Small intestine (tissue), 7 donors: ENCODE data around the gene MRFAP1L1. TPM values are rescaled to one million over a fixed set of nuclear protein-coding genes. Genes with fewer than 3 reads are reported as not detected.

Source experiments
- DNase-seq, 2 donors: peaks; one replicate each; pipeline versions ENCODE4 v3.0.0 to v3.0.0-alpha.2; 2013
- FAIRE-seq: peaks from 2 replicates; lab custom pipeline; 2012; peaks lifted over from hg19 to GRCh38; lab: Jason Lieb, UNC
- H3K27ac ChIP-seq, 3 donors: one replicate each; pipeline ENCODE4 v1.5.1; 2013; ENCODE audit warnings: low read length in 2 of 3, mild to moderate bottlenecking in 2 of 3, control low read depth in 1 of 3, inconsistent platforms in 1 of 3, low read depth in 1 of 3, moderate library complexity in 1 of 3
- H3K27me3 ChIP-seq, 3 donors: one replicate each; pipeline ENCODE4 v1.6.1; 2013; ENCODE audit warnings: low read length in 3 of 3, inconsistent platforms in 1 of 3; ENCODE audit not compliant: control insufficient read depth in 3 of 3, insufficient read depth in 3 of 3
- H3K36me3 ChIP-seq, 3 donors: one replicate each; pipeline ENCODE4 v1.6.1; 2013; ENCODE audit warnings: low read length in 3 of 3, inconsistent platforms in 1 of 3, low read depth in 1 of 3, mild to moderate bottlenecking in 1 of 3, moderate library complexity in 1 of 3; ENCODE audit not compliant: control insufficient read depth in 3 of 3, insufficient read depth in 2 of 3
- H3K4me1 ChIP-seq, 3 donors: one replicate each; pipeline ENCODE4 v1.6.1; 2013; ENCODE audit warnings: low read length in 2 of 3, inconsistent platforms in 1 of 3, low read depth in 1 of 3, mild to moderate bottlenecking in 1 of 3, moderate library complexity in 1 of 3; ENCODE audit not compliant: control insufficient read depth in 3 of 3, insufficient read depth in 2 of 3
- H3K4me3 ChIP-seq, 3 donors: one replicate each; pipeline ENCODE4 v1.5.1; 2013; ENCODE audit warnings: low read length in 3 of 3, control low read depth in 1 of 3, inconsistent platforms in 1 of 3, low read depth in 1 of 3, mild to moderate bottlenecking in 1 of 3, moderate library complexity in 1 of 3
- H3K9me3 ChIP-seq, 2 donors: one replicate each; pipeline ENCODE4 v1.6.1; 2013; ENCODE audit warnings: low read depth in 1 of 2, low read length in 1 of 2; ENCODE audit not compliant: control insufficient read depth in 2 of 2, insufficient read depth in 1 of 2
- WGBS, 3 donors: extraction: QIAGEN DNeasy Blood & Tissue Kit; methylation state at CpG; one replicate each; pipeline ENCODE4 v1.1.7; 2013; 5-methylcytosine and 5-hydroxymethylcytosine counted together
- polyA plus RNA-seq, 4 donors: library from polyadenylated mRNA; stranded (reverse) in 3 of 4; unstranded in 1 of 4; fragments of 200-250 nt in 3 of 4; fragments of 120-200 nt in 1 of 4; gene quantifications; one replicate each; pipeline versions ENCODE4 v1.2.1 to v1.2.3, GENCODE V29; 2013
- donor health status: healthy with polysubstance abuse.
- donor health status: control.
- donor health status: control.
- donor health status: Bipolar disorder and iron deficiency.
- donor health status: healthy.

MRFAP1L1 gene
- polyA plus RNA-seq, 4 donors: 36.0 to 58.5 (median 45.2) TPM

- Histone ChIP-seq H3K36me3 (no peaks in the 10 kb centered on the region), H3K27ac (peak overlapping the region; percentile 71 to 93 (median 73)), H3K4me1 (peaks cover 6 to 45% (median 7%) of the 10 kb centered on the region in 3 donors), H3K4me3 (no peak overlapping the region), H3K27me3 (no peaks in the 10 kb centered on the region), H3K9me3 (no peaks in the 10 kb centered on the region)
- WGBS, 3 donors: 7 to 61% (median 54%) methylated on average over 14 to 20 of the region's 20 CpGs
- FAIRE-seq (no peak), DNase-seq (peak; percentile 21 to 47)
These were observed 37.1 kb upstream of the MRFAP1L1 start for GRCh38 chr4:6746721-6747293.

DNA sequence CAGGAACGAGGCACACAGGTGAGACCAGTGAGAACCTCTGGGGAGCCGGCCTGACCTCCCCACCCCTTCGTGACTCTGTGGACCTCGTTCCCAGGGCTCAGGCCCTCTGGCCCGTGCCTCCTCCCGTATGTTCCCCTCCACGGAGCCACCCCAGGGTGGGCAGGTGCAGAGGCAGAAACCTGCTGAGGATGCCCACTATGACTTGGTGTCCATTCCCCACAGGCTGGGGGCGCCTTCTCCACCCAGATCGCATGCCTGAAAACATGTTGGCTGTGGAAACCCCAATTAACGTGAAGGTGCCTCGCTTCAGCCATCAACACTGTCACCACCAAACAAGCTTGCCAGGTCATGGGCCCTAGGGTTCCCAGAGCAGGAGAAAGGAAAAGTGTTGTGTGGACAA is 33.3 kb upstream of the MRFAP1L1 start:
- no peaks in the 10 kb centered on the region for H3K9me3 ChIP-seq
- no peak overlapping the region for H3K4me3 ChIP-seq
- no peak overlapping the region for H3K27ac ChIP-seq
- no peaks in the 10 kb centered on the region for H3K27me3 ChIP-seq
- H3K36me3 ChIP-seq: no peaks in the 10 kb centered on the region
- WGBS, 3 donors: 73 to 79% (median 76%) methylated on average over 11 of the region's 11 CpGs
- DNase-seq (no peak), FAIRE-seq (no peak)
- peaks cover 2 to 14% (median 2%) of the 10 kb centered on the region in 3 donors for H3K4me1 ChIP-seq

GRCh38 chr4:6742507-6742906 is 32.8 kb upstream of the MRFAP1L1 start:
- peaks cover 2 to 10% (median 2%) of the 10 kb centered on the region in 3 donors for H3K4me1 ChIP-seq
- H3K27me3 ChIP-seq: no peaks in the 10 kb centered on the region
- DNase-seq: no peak
- H3K4me3 ChIP-seq: no peak overlapping the region
- 72 to 81% (median 74%) methylated on average over 2 of the region's 2 CpGs for WGBS, 3 donors
- no peaks in the 10 kb centered on the region for H3K9me3 ChIP-seq
- no peak overlapping the region for H3K27ac ChIP-seq
- no peak for FAIRE-seq
- no peaks in the 10 kb centered on the region for H3K36me3 ChIP-seq

GRCh38 chr4:6740347-6740746 is 30.7 kb upstream of the MRFAP1L1 start:
- DNase-seq (no peak), FAIRE-seq (no peak)
- Histone ChIP-seq H3K27me3 (no peaks in the 10 kb centered on the region), H3K36me3 (no peaks in the 10 kb centered on the region), H3K9me3 (no peaks in the 10 kb centered on the region), H3K27ac (no peak overlapping the region), H3K4me3 (no peak overlapping the region), H3K4me1 (no peaks in the 10 kb centered on the region)
- 90 to 95% (median 93%) methylated on average over 8 of the region's 8 CpGs for WGBS, 3 donors

DNA sequence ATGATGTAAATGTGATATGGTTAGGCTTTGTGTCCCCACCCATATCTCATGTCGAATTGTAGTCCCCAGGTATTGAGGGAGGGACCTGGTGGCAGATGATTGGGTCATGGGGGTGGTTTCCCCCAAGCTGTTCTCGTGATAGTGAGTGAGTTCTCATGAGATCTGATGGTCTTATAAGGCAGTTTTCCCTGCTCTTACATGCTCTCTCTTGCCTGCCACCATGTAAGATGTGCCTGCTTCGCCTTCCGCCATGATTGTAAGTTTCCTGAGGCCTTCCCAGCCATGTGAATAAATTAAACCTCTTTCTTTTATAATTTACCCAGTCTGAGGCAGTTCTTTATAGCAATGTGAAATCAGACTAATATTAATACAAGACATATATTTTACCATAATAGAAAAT is 30.3 kb upstream of the MRFAP1L1 start:
- H3K27ac ChIP-seq: no peak overlapping the region
- no peaks in the 10 kb centered on the region for H3K9me3 ChIP-seq
- 89 to 91% (median 91%) methylated on average over 4 of the region's 4 CpGs for WGBS, 3 donors
- no peak overlapping the region for H3K4me3 ChIP-seq
- DNase-seq (no peak), FAIRE-seq (no peak)
- H3K27me3 ChIP-seq: no peaks in the 10 kb centered on the region
- H3K4me1 ChIP-seq: no peaks in the 10 kb centered on the region
- H3K36me3 ChIP-seq: no peaks in the 10 kb centered on the region

DNA sequence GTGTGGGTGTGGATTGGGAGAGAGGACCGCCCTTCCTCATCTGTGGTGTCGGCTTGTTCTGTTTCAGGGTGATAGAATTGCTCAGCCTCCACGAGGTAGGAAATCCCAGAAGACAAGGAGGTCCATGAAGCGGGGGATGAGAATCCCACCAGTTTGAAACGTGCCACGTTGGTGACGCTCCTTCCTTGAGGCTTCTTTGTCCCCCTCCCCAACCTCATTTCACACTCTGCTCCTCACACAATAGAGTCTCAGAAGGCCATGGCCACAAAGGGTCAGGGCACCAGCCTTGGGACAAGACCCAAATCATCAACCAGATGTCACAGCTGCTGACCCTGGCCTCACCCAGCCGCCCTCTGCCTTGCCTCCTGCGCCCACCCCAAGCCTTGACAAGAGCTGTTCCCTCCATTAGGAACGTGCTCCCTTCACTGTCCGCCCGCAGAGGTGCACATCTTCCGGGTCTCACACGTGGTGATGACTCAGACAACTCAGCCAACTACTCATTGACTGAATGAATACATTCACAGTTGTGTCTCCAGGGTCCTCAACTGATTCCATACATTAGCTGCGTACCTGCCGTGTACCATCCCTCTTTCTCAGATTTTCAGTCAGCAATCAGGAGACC is 24.6 kb upstream of the MRFAP1L1 start:
- H3K27ac ChIP-seq: no peak overlapping the region
- DNase-seq: no peak

DNA sequence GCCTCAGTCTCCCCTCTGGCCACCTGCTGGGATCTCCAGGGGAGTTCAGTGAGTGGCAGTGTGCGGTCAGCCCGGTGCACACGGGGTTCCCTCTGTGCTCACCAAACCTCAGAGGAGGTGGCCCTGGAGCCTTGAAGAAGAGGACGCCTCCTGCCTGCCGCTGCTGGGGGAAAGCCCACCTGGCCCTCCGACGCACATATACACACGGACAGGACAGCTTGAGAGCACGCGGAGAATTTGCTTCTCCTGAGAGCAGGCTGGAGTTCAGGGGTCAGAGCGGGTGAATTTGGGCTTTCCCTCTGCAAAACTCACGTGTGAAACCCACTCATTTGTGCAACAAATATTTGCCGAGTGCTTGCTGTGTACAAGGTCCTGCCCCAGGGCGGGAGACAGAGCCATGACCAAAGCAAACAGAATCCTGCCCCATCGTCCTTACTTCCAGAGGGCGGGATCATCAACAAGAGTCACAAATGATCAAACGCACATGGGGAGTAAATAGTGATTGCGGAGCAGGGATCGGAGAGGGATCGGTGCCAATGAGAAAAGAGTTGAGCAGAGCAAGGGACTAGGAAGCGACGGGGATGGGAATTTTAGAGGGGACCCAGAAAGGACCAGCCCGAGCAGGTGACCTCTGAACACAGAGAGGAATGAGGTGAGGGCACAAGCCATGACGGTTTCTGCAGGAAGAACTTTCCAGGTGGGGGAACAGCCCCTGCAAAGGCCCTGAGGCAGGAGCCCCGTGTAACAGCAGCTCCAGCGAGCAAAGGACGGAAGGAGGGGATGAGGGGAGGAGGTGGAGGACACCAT is 23.9 kb upstream of the MRFAP1L1 start:
- Histone ChIP-seq H3K9me3 (no peaks in the 10 kb centered on the region), H3K4me3 (no peak overlapping the region), H3K27me3 (no peaks in the 10 kb centered on the region), H3K4me1 (no peaks in the 10 kb centered on the region), H3K36me3 (no peaks in the 10 kb centered on the region), H3K27ac (no peak overlapping the region)
- FAIRE-seq (no peak), DNase-seq (no peak)
- 86 to 90% (median 87%) methylated on average over 27 of the region's 27 CpGs for WGBS, 3 donors

More for the DNA sequence above, 24.6 kb upstream of the MRFAP1L1 start:
- Histone ChIP-seq H3K4me3 (no peak overlapping the region), H3K36me3 (no peaks in the 10 kb centered on the region), H3K4me1 (no peaks in the 10 kb centered on the region), H3K9me3 (no peaks in the 10 kb centered on the region), H3K27me3 (no peaks in the 10 kb centered on the region)
- whole genome bisulfite sequencing, 3 donors: 82 to 93% (median 84%) methylated on average over 13 to 16 of the region's 16 CpGs
- FAIRE-seq: no peak

DNA sequence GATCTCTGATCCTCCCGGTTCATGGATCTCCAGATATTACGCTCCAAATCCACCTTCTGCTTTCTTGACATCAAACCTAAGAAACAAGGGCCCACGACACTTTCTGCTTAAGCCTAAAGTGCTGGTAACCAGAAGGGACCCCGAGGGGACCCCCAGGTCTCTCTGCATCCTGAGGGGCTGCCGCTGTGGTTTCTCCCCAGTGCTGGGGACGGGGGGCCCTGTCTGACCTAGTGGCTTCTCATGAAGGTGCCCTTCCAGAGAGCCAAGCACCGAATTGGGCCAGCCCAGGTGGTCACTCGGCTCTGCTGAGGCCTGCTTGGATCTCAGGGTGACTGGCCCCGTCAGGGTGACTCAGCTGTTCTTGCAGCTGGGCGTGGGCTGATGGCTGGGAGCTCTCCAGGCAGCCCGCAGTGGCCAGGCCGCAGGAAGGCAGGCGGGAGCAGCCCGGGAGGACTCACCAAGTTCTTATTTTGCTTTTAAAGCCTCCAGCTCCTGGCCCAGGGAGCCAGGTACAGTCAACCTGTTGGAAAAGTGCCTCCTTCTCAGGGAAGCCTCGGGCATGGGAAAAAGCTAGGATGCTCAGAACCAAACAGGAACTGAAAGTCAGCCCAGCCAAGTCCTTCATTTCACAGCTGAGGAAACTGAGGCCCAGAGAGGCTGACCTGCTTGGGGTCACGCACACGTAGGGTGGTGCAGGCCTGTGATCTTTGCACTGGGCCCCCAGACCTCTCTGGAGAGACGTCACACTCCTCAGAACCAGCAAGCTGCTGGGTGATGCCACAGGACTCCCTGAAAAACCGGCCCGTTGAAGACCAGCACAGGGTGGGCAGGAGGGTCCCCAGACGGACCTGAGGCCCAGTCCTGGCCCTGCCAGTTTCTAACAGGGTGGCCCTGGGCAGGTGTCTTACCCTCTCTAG is 23.0 kb upstream of the MRFAP1L1 start:
- Histone ChIP-seq H3K36me3 (no peaks in the 10 kb centered on the region), H3K27ac (no peak overlapping the region), H3K9me3 (no peaks in the 10 kb centered on the region), H3K4me3 (no peak overlapping the region), H3K4me1 (no peaks in the 10 kb centered on the region), H3K27me3 (no peaks in the 10 kb centered on the region)
- DNase-seq (peak; percentile 19 to 72), FAIRE-seq (no peak)
- 55 to 74% (median 61%) methylated on average over 20 to 21 of the region's 21 CpGs for WGBS, 3 donors
